K562 (cell line): ENCODE measurements around the gene MYBPHL. TPM values are rescaled to one million over a fixed set of nuclear protein-coding genes. Genes with fewer than 3 reads are reported as not detected.

Experiments used
- CBX3 ChIP-seq, 2 experiments: IDR thresholded peaks; 1 replicate in 1 of 2; 2 replicates in 1 of 2; pipeline ENCODE4 v1.6.1; 2012; ENCODE audit warnings: inconsistent platforms in 2 of 2, low read length in 2 of 2, borderline replicate concordance in 1 of 2, control low read depth in 1 of 2
- CREB3 ChIP-seq: fragments of 450-650 bp; conservative IDR thresholded peaks from 2 replicates; pipeline ENCODE4 v1.6.1; 2016; ENCODE audit warnings: missing genetic modification characterization, low read depth, mild to moderate bottlenecking, missing compliant biosample characterization, moderate library complexity
- ETS1 ChIP-seq: conservative IDR thresholded peaks from 2 replicates; pipeline ENCODE4 v1.6.1; 2011; ENCODE audit warnings: low read depth, mild to moderate bottlenecking, low read length; ENCODE audit not compliant: control insufficient read depth
- GATAD2B ChIP-seq: fragments of 450-650 bp; IDR thresholded peaks from 2 replicates; pipeline ENCODE4 v1.6.1; 2017; ENCODE audit warnings: mild to moderate bottlenecking, borderline replicate concordance
- KLF1 ChIP-seq: fragments of 450-650 bp; IDR thresholded peaks from 2 replicates; pipeline ENCODE4 v1.6.1; 2016; ENCODE audit warnings: missing genetic modification characterization, missing compliant biosample characterization
- MECOM ChIP-seq: fragments of 250-450 bp; sonication (Bioruptor Pico); IDR thresholded peaks from 2 replicates; pipeline ENCODE4 v1.8.0; 2022; ENCODE audit warnings: inconsistent platforms
- NFIC ChIP-seq: fragments of 450-650 bp; IDR thresholded peaks from 2 replicates; pipeline ENCODE4 v1.6.1; 2017; ENCODE audit warnings: mild to moderate bottlenecking, inconsistent platforms
- NFYB ChIP-seq: IDR thresholded peaks from 2 replicates; pipeline ENCODE4 v1.6.1; 2011; ENCODE audit warnings: mild to moderate bottlenecking, moderate library complexity; ENCODE audit not compliant: insufficient read length; ENCODE audit errors: extremely low read depth
- NR2C1 ChIP-seq, 2 experiments: fragments of 450-650 bp; IDR thresholded peaks; 2 replicates each; pipeline ENCODE4 v1.6.1; 2017; ENCODE audit warnings: mild to moderate bottlenecking in 2 of 2, antibody characterized with exemption in 1 of 2, inconsistent platforms in 1 of 2, missing compliant biosample characterization in 1 of 2, missing genetic modification characterization in 1 of 2
- PCBP1 ChIP-seq: fragments of 200-400 bp; formaldehyde crosslinking; IDR thresholded peaks from 2 replicates; pipeline ENCODE4 v1.6.1; 2018; ENCODE audit warnings: mild to moderate bottlenecking, low read depth, low read length; ENCODE audit not compliant: poor library complexity, severe bottlenecking
- SMAD4 ChIP-seq: fragments of 250-450 bp; sonication (Bioruptor Pico); conservative IDR thresholded peaks from 2 replicates; pipeline ENCODE4 v1.8.0; 2021; ENCODE audit warnings: inconsistent platforms, mild to moderate bottlenecking, moderate library complexity
- SREBF2 ChIP-seq: sonication (generic); formaldehyde crosslinking; IDR thresholded peaks from 2 replicates; pipeline ENCODE4 v1.4.0; 2020; ENCODE audit warnings: mild to moderate bottlenecking, missing genetic modification reagents
- TEAD4 ChIP-seq, 2 experiments: sonication (generic) in 1 of 2; formaldehyde crosslinking in 1 of 2; IDR thresholded peaks; 2 replicates each; pipeline versions ENCODE4 v1.6.1 to v1.8.0; 2012 to 2022; ENCODE audit warnings: borderline replicate concordance in 1 of 2, inconsistent platforms in 1 of 2, low read length in 1 of 2, mild to moderate bottlenecking in 1 of 2, missing genetic modification reagents in 1 of 2
- TOE1 ChIP-seq, 2 experiments: fragments of 450-650 bp in 1 of 2; sonication (generic) in 1 of 2; formaldehyde crosslinking in 1 of 2; IDR thresholded peaks; 2 replicates each; pipeline versions ENCODE4 v1.7.1 to v1.8.0; 2016 to 2022; ENCODE audit warnings: borderline replicate concordance in 2 of 2, mild to moderate bottlenecking in 2 of 2, antibody characterized with exemption in 1 of 2, inconsistent platforms in 1 of 2, low read depth in 1 of 2, missing genetic modification reagents in 1 of 2, moderate library complexity in 1 of 2
- ZNF146 ChIP-seq: IDR thresholded peaks from one replicate; pipeline ENCODE4 v1.6.1; 2018; ENCODE audit warnings: missing compliant biosample characterization; ENCODE audit not compliant: unreplicated experiment
- ZNF395 ChIP-seq: fragments of 200-800 bp; sonication (Bioruptor generic); IDR thresholded peaks from 2 replicates; pipeline ENCODE4 v1.6.1; 2017; ENCODE audit warnings: missing genetic modification characterization, missing compliant biosample characterization
- polyA plus RNA-seq, 8 experiments: library from polyadenylated mRNA; depleted of rRNA in 4 of 8; stranded (reverse) in 5 of 8; unstranded in 3 of 8; fragments of >200 nt; fragmentation: Nextera tagmentation in 2 of 8; fragmentation: Illumina TruSeq in 1 of 8; extraction: Ambion mirVana in 2 of 8; extraction: Trizol in 1 of 8; gene quantifications; 2 replicates each; pipeline versions ENCODE4 v1.2.1 to v1.2.3, GENCODE V29; 2011 to 2014; ENCODE audit warnings: inconsistent platforms in 1 of 8, missing spikeins in 1 of 8
- total RNA-seq, 7 experiments: library from RNA; depleted of rRNA in 6 of 7; stranded (reverse); fragments of >200 nt in 6 of 7; fragmentation: Illumina TruSeq in 2 of 7; extraction: Trizol in 2 of 7; gene quantifications; 2 replicates each; pipeline versions ENCODE4 v1.2.1 to v1.2.3, GENCODE V29; 2011 to 2021; ENCODE audit warnings: low replicate concordance in 1 of 7

The MYBPHL gene
- total and polyA plus RNA-seq, 9 of the 15 experiments (the other 6 are each of a cell fraction or from before 2014, with no cell fraction given): 0.20 to 1.9 (median 0.33) TPM

GRCh38 chr1:109290998-109291397, 15.8 kb downstream of the MYBPHL start (continued):
- TF ChIP-seq MECOM: no peak
- no peak for TF ChIP-seq SREBF2
- no peak for TF ChIP-seq CBX3 (IDR thresholded peaks at IDR 0.05; ENCODE audit: borderline replicate concordance in 1 of 2, low read length in 2 of 2)
- TF ChIP-seq ZNF395 (CRISPR knock-in tag): peak; percentile 78; the same call in 1 of the 2 replicates
- peak; percentile 71 for TF ChIP-seq SMAD4 (CRISPR knock-in tag)
- TF ChIP-seq NFIC: peak; percentile 46
- TF ChIP-seq NR2C1 (IDR thresholded peaks at IDR 0.05): no peak; the same call in 1 of the 2 replicates
- 0 out of 2 replicates have a peak, but pooled peaks have one; percentile 38 for TF ChIP-seq NR2C1 (tag; IDR thresholded peaks at IDR 0.05)
- TF ChIP-seq TEAD4 (IDR thresholded peaks at IDR 0.05; ENCODE audit: low read length): peak; percentile 53; the same call in 1 of the 2 replicates
- TF ChIP-seq TEAD4 (CRISPR knock-in tag; IDR thresholded peaks at IDR 0.05; ENCODE audit: borderline replicate concordance): no peak
- peak; percentile 86; the same call in 1 of the 2 replicates for TF ChIP-seq CREB3 (tag)
- no peak for TF ChIP-seq ZNF146
- TF ChIP-seq TOE1 (IDR thresholded peaks at IDR 0.05; ENCODE audit: borderline replicate concordance): peak; percentile 93
- no peak for TF ChIP-seq TOE1 (CRISPR knock-in tag; IDR thresholded peaks at IDR 0.05; ENCODE audit: borderline replicate concordance, low read depth)
- no peak for TF ChIP-seq GATAD2B
- TF ChIP-seq PCBP1: no peak
- TF ChIP-seq NFYB: no peak
- no peak for TF ChIP-seq ETS1
- TF ChIP-seq KLF1 (tag): no peak
